Regular cardiac myocyte (primary cell): ENCODE results near the gene ABCC10. TPM values are rescaled to one million over a fixed set of nuclear protein-coding genes. Genes with fewer than 3 reads are reported as not detected.

Experiments used
- total RNA-seq: library from RNA; depleted of rRNA; stranded (reverse); fragments of >200 nt; gene quantifications from 2 replicates; pipeline ENCODE4 v1.2.3, GENCODE V29; 2014

ABCC10 gene, protein sequence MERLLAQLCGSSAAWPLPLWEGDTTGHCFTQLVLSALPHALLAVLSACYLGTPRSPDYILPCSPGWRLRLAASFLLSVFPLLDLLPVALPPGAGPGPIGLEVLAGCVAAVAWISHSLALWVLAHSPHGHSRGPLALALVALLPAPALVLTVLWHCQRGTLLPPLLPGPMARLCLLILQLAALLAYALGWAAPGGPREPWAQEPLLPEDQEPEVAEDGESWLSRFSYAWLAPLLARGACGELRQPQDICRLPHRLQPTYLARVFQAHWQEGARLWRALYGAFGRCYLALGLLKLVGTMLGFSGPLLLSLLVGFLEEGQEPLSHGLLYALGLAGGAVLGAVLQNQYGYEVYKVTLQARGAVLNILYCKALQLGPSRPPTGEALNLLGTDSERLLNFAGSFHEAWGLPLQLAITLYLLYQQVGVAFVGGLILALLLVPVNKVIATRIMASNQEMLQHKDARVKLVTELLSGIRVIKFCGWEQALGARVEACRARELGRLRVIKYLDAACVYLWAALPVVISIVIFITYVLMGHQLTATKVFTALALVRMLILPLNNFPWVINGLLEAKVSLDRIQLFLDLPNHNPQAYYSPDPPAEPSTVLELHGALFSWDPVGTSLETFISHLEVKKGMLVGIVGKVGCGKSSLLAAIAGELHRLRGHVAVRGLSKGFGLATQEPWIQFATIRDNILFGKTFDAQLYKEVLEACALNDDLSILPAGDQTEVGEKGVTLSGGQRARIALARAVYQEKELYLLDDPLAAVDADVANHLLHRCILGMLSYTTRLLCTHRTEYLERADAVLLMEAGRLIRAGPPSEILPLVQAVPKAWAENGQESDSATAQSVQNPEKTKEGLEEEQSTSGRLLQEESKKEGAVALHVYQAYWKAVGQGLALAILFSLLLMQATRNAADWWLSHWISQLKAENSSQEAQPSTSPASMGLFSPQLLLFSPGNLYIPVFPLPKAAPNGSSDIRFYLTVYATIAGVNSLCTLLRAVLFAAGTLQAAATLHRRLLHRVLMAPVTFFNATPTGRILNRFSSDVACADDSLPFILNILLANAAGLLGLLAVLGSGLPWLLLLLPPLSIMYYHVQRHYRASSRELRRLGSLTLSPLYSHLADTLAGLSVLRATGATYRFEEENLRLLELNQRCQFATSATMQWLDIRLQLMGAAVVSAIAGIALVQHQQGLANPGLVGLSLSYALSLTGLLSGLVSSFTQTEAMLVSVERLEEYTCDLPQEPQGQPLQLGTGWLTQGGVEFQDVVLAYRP (N-terminal part only)
- total RNA-seq: 14.4 and 18.8 TPM in 2 replicates

DNA sequence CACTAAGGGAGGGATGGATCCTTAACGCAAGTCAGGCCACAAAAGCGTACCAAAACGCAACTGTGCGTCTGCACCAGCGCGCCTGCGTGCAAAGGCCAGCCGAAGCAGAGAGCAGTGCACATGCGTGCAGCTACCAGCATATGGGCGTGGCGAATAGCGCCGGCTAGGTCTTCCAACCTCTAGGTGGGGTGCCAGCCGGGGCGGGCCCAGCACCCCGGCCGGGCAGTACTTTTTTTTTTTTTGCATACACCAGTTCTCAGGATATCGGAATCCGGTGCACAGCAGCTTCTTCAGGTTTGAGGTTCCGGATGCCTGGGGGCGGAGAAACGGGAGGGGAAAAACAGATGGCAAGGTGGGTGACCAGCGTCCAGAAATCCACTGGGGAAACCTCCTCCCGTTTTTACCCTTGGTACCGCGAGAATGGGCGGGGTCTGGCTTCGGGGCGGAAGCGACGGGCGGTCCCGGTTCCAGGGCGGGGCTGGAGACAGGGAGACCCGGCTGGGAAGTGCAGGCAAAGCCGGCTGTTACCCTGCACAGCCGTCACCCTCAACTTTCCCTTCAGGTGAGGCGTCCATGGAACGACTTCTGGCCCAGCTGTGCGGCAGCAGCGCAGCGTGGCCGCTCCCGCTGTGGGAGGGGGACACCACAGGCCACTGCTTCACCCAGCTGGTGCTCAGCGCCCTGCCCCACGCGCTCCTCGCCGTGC is at the start of gene ABCC10:
Gene ABCC10, plus strand, starts transcription at position 136 of the 706 bp plus-strand sequence. Its CDS starts 438 bp downstream, at position 574.

DNA sequence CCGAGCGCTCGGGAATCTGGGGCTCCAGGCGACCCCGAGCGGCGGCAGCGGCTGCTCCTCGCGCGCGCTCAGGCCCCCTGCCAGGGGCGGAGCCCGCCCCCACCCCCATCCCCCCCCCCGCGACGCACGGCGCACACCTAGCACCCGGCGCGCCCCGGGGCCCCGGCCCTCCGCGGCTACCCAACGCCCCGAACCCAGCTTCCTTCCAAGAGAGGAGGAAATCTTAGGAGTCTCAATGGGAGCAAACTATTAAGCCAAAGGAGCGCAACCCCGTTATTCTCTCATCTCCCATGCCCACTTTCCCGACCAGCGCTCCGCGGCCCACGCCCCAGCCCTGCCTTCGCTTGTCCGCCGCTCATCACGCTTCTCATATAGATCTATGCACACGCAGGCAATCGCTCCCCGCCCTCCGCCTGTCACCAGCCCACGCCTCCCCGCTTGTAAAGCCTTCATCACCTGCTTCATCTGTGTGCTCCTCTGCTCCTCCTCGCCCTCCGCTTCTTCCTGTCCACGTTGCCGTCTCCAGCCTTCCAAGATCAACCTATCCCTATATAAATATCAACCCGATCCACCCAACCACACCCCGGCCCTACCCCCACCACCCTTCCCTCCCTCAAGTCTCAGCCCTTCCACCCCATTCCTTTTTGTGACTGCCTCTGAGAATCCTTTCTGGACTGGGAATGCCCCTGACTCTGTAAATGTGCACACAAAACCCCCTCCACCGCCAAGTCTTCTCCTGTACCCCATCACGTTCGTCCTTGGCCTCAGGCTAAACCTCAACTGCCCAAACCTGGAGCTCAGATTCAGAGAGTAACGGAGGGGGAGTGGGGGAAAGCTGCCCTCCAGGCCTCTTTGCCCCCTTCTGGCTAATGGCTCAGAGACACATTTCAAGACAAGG is 28.4 kb downstream of the ABCC10 start, which contains the start of gene DLK2:
Gene DLK2, minus strand, starts transcription at position 18 of the 898 bp plus-strand sequence. CDS start 723 bp downstream, outside the sequence.

DNA sequence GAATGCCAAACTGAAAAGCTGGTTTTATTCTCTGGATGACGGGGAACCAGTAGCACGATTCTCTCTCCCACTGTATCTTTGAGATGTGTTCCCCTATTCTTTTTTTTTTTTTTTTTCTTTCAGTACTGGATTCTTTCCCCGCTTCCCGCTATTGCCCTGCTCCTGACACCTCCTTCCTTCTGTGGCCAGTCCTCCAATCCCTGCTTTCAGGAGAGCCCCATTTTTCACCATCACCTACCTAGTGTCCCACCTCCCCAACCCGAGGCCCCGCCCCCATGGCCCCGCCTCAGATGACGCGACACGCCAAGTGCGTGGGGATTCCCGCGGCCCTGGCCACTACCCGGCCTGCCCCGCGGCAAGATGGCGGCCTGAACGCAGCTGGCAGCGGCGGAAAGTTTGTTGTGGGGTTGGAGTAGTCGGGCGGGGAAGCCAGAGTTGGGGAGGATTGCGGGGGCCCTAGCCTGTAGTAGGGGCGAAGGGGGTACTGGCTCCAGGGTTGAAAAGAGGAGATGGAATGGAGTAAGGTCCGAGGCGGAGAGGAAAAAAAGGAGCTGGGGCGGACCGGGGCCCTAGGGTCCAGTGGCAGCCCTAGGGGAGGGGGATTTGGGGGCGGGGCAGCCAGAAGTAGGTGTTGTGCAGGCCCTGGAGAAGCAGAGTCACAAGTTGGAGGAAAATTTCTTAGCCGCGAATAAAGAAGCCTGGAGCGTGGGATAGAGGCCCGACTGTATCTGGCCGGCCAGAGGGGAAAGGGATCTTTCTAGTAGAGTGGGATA is 50.1 kb downstream of the ABCC10 start, which contains the start of gene TJAP1:
Gene TJAP1, plus strand, starts transcription at position 336 of the 773 bp plus-strand sequence. CDS start 21,432 bp downstream, outside the sequence.

Other genes starting within 250 kb of the ABCC10 start
- 14.0 and 20.3 TPM in 2 replicates for gene CUL9, start 245.3 kb upstream of the ABCC10 start, total RNA-seq
- 36.1 and 53.1 TPM in 2 replicates for gene DNPH1, start 198.1 kb upstream of the ABCC10 start, total RNA-seq
- gene TTBK1, start 184.1 kb upstream of the ABCC10 start, total RNA-seq: under 0.01 TPM in 1 of 2 replicates, not detected in the other
- not detected in 2 replicates for gene SLC22A7, start 129.3 kb upstream of the ABCC10 start, total RNA-seq
- gene CRIP3, start 118.7 kb upstream of the ABCC10 start, total RNA-seq: not detected in 2 replicates
- gene ZNF318, start 57.9 kb upstream of the ABCC10 start, total RNA-seq: 3.9 and 5.8 TPM in 2 replicates
- 0.19 and 0.28 TPM in 2 replicates for gene DLK2, start 28.0 kb downstream of the ABCC10 start, total RNA-seq
- 7.6 and 9.0 TPM in 2 replicates for gene TJAP1, start 50.0 kb downstream of the ABCC10 start, total RNA-seq
- 0.19 and 0.56 TPM in 2 replicates for gene LRRC73, start 82.8 kb downstream of the ABCC10 start, total RNA-seq
- gene YIPF3, start 89.4 kb downstream of the ABCC10 start, total RNA-seq: 78.0 and 95.0 TPM in 2 replicates
- 24.0 and 39.5 TPM in 2 replicates for gene POLR1C, start 89.5 kb downstream of the ABCC10 start, total RNA-seq
- gene XPO5, start 148.5 kb downstream of the ABCC10 start, total RNA-seq: 21.4 and 28.8 TPM in 2 replicates
- 27.9 and 31.6 TPM in 2 replicates for gene POLH, start 148.6 kb downstream of the ABCC10 start, total RNA-seq
- 38.0 and 59.8 TPM in 2 replicates for gene GTPBP2, start 201.7 kb downstream of the ABCC10 start, total RNA-seq
- 38.0 and 48.5 TPM in 2 replicates for gene MAD2L1BP, start 208.3 kb downstream of the ABCC10 start, total RNA-seq
- 0.58 and 0.85 TPM in 2 replicates for gene RSPH9, start 217.5 kb downstream of the ABCC10 start, total RNA-seq